IMR-90 (cell line): ENCODE data around the gene RNF144A. TPM values are rescaled to one million over a fixed set of nuclear protein-coding genes. Genes with fewer than 3 reads are reported as not detected.

Experiments used
- ATAC-seq: fragments of 200-7000 bp; cut with Tn5 transposase; 2 replicates; pipeline ENCODE4 v1.9.1; 2020; ENCODE audit warnings: low read depth, mild to moderate bottlenecking, moderate library complexity
- BruUV-seq: library from RNA; stranded (reverse); fragments of 400-500 nt; replicated peaks from 2 replicates; lab custom pipeline; 2021; lab: Mats Ljungman, UMichigan
- CTCF ChIA-PET: fragments of 300-600 bp; formaldehyde crosslinking; extraction: SDS; loops from one replicate; lab custom pipeline; 2021; ENCODE audit warnings: antibody characterized with exemption; lab: Yijun Ruan, JAX
- POLR2A ChIA-PET: fragments of 300-600 bp; sonication (Branson Sonifier 250); formaldehyde crosslinking; loops from one replicate; lab custom pipeline; 2022; ENCODE audit warnings: antibody characterized with exemption; ENCODE audit not compliant: unreplicated experiment; lab: Charles Lee
- DNase-seq: peaks from one replicate; pipeline ENCODE4 v3.0.0; 2013
- H2AFZ ChIP-seq: replicated peaks from 2 replicates; pipeline ENCODE3; 2013; ENCODE audit warnings: low read length, mild to moderate bottlenecking; ENCODE audit not compliant: poor library complexity
- H2AK5ac ChIP-seq: 2 replicates; pipeline ENCODE4 v1.6.1; 2013; ENCODE audit warnings: low read depth, low read length, inconsistent platforms
- H2AK9ac ChIP-seq: replicated peaks from 2 replicates; pipeline ENCODE3; 2013; ENCODE audit warnings: mild to moderate bottlenecking, low read depth, low read length, moderate library complexity; ENCODE audit not compliant: poor library complexity
- H2BK120ac ChIP-seq: 2 replicates; pipeline ENCODE4 v1.6.1; 2013; ENCODE audit warnings: low read depth, low read length, inconsistent platforms
- H2BK15ac ChIP-seq: 3 replicates; pipeline ENCODE4 v1.6.1; 2013; ENCODE audit warnings: low read depth, low read length, inconsistent platforms
- H2BK20ac ChIP-seq: 2 replicates; pipeline ENCODE4 v1.6.1; 2013; ENCODE audit warnings: low read depth, mild to moderate bottlenecking, inconsistent platforms, low read length, moderate library complexity
- H2BK5ac ChIP-seq: 2 replicates; pipeline ENCODE4 v1.6.1; 2013; ENCODE audit warnings: mild to moderate bottlenecking, low read depth, low read length, inconsistent platforms; ENCODE audit not compliant: poor library complexity, severe bottlenecking
- H3K14ac ChIP-seq: replicated peaks from 2 replicates; pipeline ENCODE4 v1.6.1; 2013; ENCODE audit warnings: low read depth, low read length, inconsistent platforms
- H3K18ac ChIP-seq: 2 replicates; pipeline ENCODE4 v1.6.1; 2013; ENCODE audit warnings: low read depth, low read length, control low read depth
- H3K23ac ChIP-seq: 2 replicates; pipeline ENCODE4 v1.6.1; 2013; ENCODE audit warnings: low read depth, low read length, inconsistent platforms
- H3K27ac ChIP-seq: 2 replicates; pipeline ENCODE4 v1.5.1; 2013; ENCODE audit warnings: mild to moderate bottlenecking, control low read depth, low read length; ENCODE audit not compliant: insufficient read depth
- H3K27me3 ChIP-seq: 2 replicates; pipeline ENCODE4 v1.6.1; 2013; ENCODE audit warnings: low read length; ENCODE audit not compliant: control insufficient read depth, insufficient read depth
- H3K36me3 ChIP-seq: 2 replicates; pipeline ENCODE4 v1.6.1; 2013; ENCODE audit warnings: low read length, mixed read lengths; ENCODE audit not compliant: control insufficient read depth, insufficient read depth
- H3K4ac ChIP-seq: 2 replicates; pipeline ENCODE4 v1.6.1; 2013; ENCODE audit warnings: low read depth, low read length, inconsistent platforms
- H3K4me1 ChIP-seq: 2 replicates; pipeline ENCODE4 v1.6.1; 2013; ENCODE audit warnings: low read length, mixed read lengths; ENCODE audit not compliant: control insufficient read depth, insufficient read depth
- H3K4me2 ChIP-seq: 2 replicates; pipeline ENCODE4 v1.6.1; 2013; ENCODE audit warnings: low read depth, mild to moderate bottlenecking, control low read depth, low read length, moderate library complexity
- H3K4me3 ChIP-seq: 2 replicates; pipeline ENCODE4 v1.5.1; 2013; ENCODE audit warnings: low read depth, mild to moderate bottlenecking, control low read depth, low read length, moderate library complexity; ENCODE audit not compliant: insufficient read depth
- H3K56ac ChIP-seq: 2 replicates; pipeline ENCODE4 v1.6.1; 2013; ENCODE audit warnings: low read length, inconsistent platforms; ENCODE audit not compliant: insufficient read depth; ENCODE audit errors: extremely low read depth
- H3K79me1 ChIP-seq, 2 experiments: 2 replicates each; pipeline ENCODE4 v1.6.1; 2013; ENCODE audit warnings: low read length in 2 of 2, inconsistent platforms in 1 of 2, low read depth in 1 of 2
- H3K9ac ChIP-seq: 2 replicates; pipeline ENCODE4 v1.6.1; 2013; ENCODE audit warnings: low read depth, low read length, control low read depth
- H3K9me1 ChIP-seq: 2 replicates; pipeline ENCODE4 v1.6.1; 2013; ENCODE audit warnings: low read length, inconsistent platforms; ENCODE audit not compliant: insufficient read depth
- H3K9me3 ChIP-seq: 2 replicates; pipeline ENCODE4 v1.6.1; 2013; ENCODE audit warnings: low read length; ENCODE audit not compliant: control insufficient read depth, insufficient read depth
- H4K20me1 ChIP-seq: 2 replicates; pipeline ENCODE4 v1.6.1; 2013; ENCODE audit warnings: low read length, inconsistent platforms; ENCODE audit not compliant: insufficient read depth
- H4K5ac ChIP-seq: 2 replicates; pipeline ENCODE4 v1.6.1; 2013; ENCODE audit warnings: mild to moderate bottlenecking, low read depth, low read length, control low read depth
- H4K8ac ChIP-seq, 2 experiments: 2 replicates each; pipeline ENCODE4 v1.6.1; 2013; ENCODE audit warnings: low read depth in 2 of 2, low read length in 2 of 2, control low read depth in 1 of 2, inconsistent platforms in 1 of 2
- H4K91ac ChIP-seq: 2 replicates; pipeline ENCODE4 v1.6.1; 2013; ENCODE audit warnings: low read depth, low read length, inconsistent platforms; ENCODE audit not compliant: insufficient read depth
- BHLHE40 ChIP-seq: fragments of 150-350 bp; IDR thresholded peaks from 2 replicates; pipeline ENCODE4 v1.6.1; 2016; ENCODE audit warnings: mild to moderate bottlenecking, low read depth, low read length
- CEBPB ChIP-seq: IDR thresholded peaks from 2 replicates; pipeline ENCODE4 v1.6.1; 2012; ENCODE audit warnings: low read depth, low read length, improper control_type of control experiment
- CHD1 ChIP-seq: IDR thresholded peaks from 2 replicates; pipeline ENCODE4 v1.6.1; 2012; ENCODE audit warnings: low read depth, low read length, improper control_type of control experiment
- CTCF ChIP-seq: conservative IDR thresholded peaks from 2 replicates; pipeline ENCODE4 v1.5.1; 2012; ENCODE audit warnings: mild to moderate bottlenecking, low read depth, low read length, improper control_type of control experiment
- FOS ChIP-seq: fragments of 150-350 bp; IDR thresholded peaks from 2 replicates; pipeline ENCODE4 v1.6.1; 2016; ENCODE audit warnings: low read depth, low read length
- MAFK ChIP-seq: IDR thresholded peaks from 2 replicates; pipeline ENCODE4 v1.6.1; 2012; ENCODE audit warnings: low read depth, low read length, improper control_type of control experiment
- MAZ ChIP-seq: IDR thresholded peaks from 2 replicates; pipeline ENCODE4 v1.6.1; 2012; ENCODE audit warnings: low read depth, mild to moderate bottlenecking, low read length, improper control_type of control experiment, moderate library complexity, borderline replicate concordance
- MXI1 ChIP-seq: IDR thresholded peaks from 2 replicates; pipeline ENCODE4 v1.6.1; 2012; ENCODE audit warnings: low read depth, mild to moderate bottlenecking, low read length, moderate library complexity, borderline replicate concordance
- NFE2L2 ChIP-seq: fragments of 150-350 bp; IDR thresholded peaks from 2 replicates; pipeline ENCODE4 v1.6.1; 2016; ENCODE audit warnings: low read depth, mild to moderate bottlenecking, low read length
- POLR2A ChIP-seq: IDR thresholded peaks from 2 replicates; pipeline ENCODE4 v1.6.1; 2012; ENCODE audit warnings: mild to moderate bottlenecking, low read depth, low read length
- RAD21 ChIP-seq: IDR thresholded peaks from 2 replicates; pipeline ENCODE4 v1.6.1; 2012; ENCODE audit warnings: low read length, improper control_type of control experiment
- RCOR1 ChIP-seq: IDR thresholded peaks from 2 replicates; pipeline ENCODE4 v1.6.1; 2012; ENCODE audit warnings: mild to moderate bottlenecking, low read length, improper control_type of control experiment; ENCODE audit not compliant: insufficient replicate concordance
- RFX5 ChIP-seq: IDR thresholded peaks from 2 replicates; pipeline ENCODE4 v1.8.0; 2012; ENCODE audit warnings: low read depth, mild to moderate bottlenecking, low read length, moderate library complexity
- SMC3 ChIP-seq: fragments of 150-350 bp; IDR thresholded peaks from 2 replicates; pipeline ENCODE4 v1.6.1; 2016; ENCODE audit warnings: low read depth, mild to moderate bottlenecking, antibody characterized with exemption, low read length, moderate library complexity
- USF2 ChIP-seq: fragments of 150-350 bp; IDR thresholded peaks from 2 replicates; pipeline ENCODE4 v1.6.1; 2017; ENCODE audit warnings: mild to moderate bottlenecking, antibody characterized with exemption, low read length, low read depth
- WGBS, 2 experiments: methylation state at CpG; one replicate each; pipeline versions ENCODE4 v1.1.5 to v1.1.7; 2013; ENCODE audit warnings: missing lambda C conversion rate in 2 of 2; ENCODE audit not compliant: insufficient read length in 1 of 2; ENCODE audit errors: extremely low coverage in 2 of 2; 5-methylcytosine and 5-hydroxymethylcytosine counted together
- dilution Hi-C: fragments of 300-500 bp; cut with HindIII; formaldehyde crosslinking; loops from one replicate; pipeline ENCODE4 v1.14.3; 2018; ENCODE audit warnings: low sequenced_read_pairs; ENCODE audit not compliant: unreplicated experiment
- in situ Hi-C: fragments of 300-500 bp; cut with MboI; formaldehyde crosslinking; loops from 3 replicates; pipeline ENCODE4 v1.14.3; 2019; ENCODE audit warnings: low sequenced_read_pairs, inconsistent platforms, mixed read lengths
- intact Hi-C: fragments of 100-400 bp; cut with micrococcal nuclease; formaldehyde crosslinking; loops from 2 replicates; pipeline ENCODE4 v1.10.0; 2022
- polyA plus RNA-seq, 3 experiments: library from polyadenylated mRNA; depleted of rRNA; stranded (reverse); fragments of >200 nt; gene quantifications; 2 replicates each; pipeline ENCODE4 v1.2.3, GENCODE V29; 2012; ENCODE audit warnings: low replicate concordance in 1 of 3
- total RNA-seq: library from RNA; depleted of rRNA; stranded (reverse); fragments of >200 nt; gene quantifications from 2 replicates; pipeline ENCODE4 v1.2.3, GENCODE V29; 2012
- TF ChIP-seq, protein P1 (sequence below): fragments of 150-350 bp; IDR thresholded peaks from 2 replicates; pipeline ENCODE4 v1.6.1; 2016; ENCODE audit warnings: low read depth, mild to moderate bottlenecking, low read length, moderate library complexity, borderline replicate concordance

The RNF144A gene
- total and polyA plus RNA-seq, 2 of the 4 experiments (the other 2 are of a cell fraction) = 0.18 to 0.26 TPM

DNA sequence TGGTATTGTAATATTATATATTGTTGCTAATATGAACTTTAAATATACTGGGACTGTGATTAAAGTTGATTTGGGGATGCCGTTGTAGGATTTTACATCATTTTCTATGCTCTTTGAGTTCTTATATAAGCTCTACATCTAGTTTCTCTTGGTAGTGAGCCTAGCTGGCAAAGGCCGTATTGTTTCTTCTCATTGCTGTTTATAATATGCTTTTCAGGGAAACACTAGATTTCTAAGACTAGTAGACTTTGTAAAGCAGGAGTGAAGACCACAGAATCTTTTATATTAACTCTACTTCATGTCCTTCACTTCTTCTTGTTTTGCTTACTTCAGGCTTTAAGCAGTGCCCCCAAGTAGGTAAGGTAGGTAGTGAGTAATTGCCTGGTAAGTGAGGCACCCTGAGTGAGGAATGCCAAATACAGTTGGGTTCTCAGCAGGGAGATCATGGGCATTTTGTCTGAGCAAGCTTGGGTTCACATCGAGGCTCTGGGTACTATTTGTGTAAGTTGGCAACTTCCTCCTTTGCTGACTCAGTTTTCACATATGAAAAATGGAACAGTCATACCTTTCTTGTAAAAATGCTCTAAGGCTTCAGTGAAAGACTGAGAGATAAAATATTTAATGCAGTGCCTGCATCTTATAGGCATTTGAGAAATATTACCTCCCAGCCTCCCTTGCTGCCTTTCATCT is 96.4 kb downstream of the RNF144A start:
- Histone ChIP-seq H3K4me3 (no peak overlapping the region), H3K4ac (no peak overlapping the region), H4K20me1 (no peaks in the 10 kb centered on the region), H3K56ac (no peak overlapping the region), H3K9me1 (no peaks in the 10 kb centered on the region), H3K27ac (no peak overlapping the region), H3K9ac (no peak overlapping the region), H4K91ac (no peak overlapping the region), H2BK120ac (no peak overlapping the region), H3K14ac (no peak overlapping the region), H4K8ac (no peak overlapping the region), H2BK20ac (no peak overlapping the region), H2AK9ac (no peak overlapping the region), H3K4me2 (no peak overlapping the region), H2AK5ac (no peak overlapping the region), H3K18ac (no peak overlapping the region), H3K9me3 (no peaks in the 10 kb centered on the region), H2BK5ac (no peak overlapping the region), H2BK15ac (no peak overlapping the region), H3K23ac (no peak overlapping the region), H3K4me1 (no peaks in the 10 kb centered on the region), H4K5ac (no peak overlapping the region), H2AFZ (no peak overlapping the region), H3K79me1 (no peaks in the 10 kb centered on the region), H3K36me3 (no peaks in the 10 kb centered on the region), H3K27me3 (no peaks in the 10 kb centered on the region)
- in situ Hi-C loops (no loop called here), dilution Hi-C loops (no loop called here), intact Hi-C loops (no loop called here)
- no peak for DNase-seq
- no TSS peak for BruUV-seq
- no peak for ATAC-seq
- no peak for TF ChIP-seq POLR2A
- TF ChIP-seq RCOR1 = no peak
- TF ChIP-seq MAFK = no peak
- no peak for TF ChIP-seq FOS
- TF ChIP-seq CEBPB = no peak
- TF ChIP-seq MXI1 = no peak
- TF ChIP-seq NFE2L2 = no peak
- TF ChIP-seq BHLHE40 = no peak
- no peak for TF ChIP-seq MAZ
- TF ChIP-seq RAD21 = no peak
- TF ChIP-seq SMC3 = no peak
- TF ChIP-seq CHD1 = no peak
- TF ChIP-seq, protein P1, sequence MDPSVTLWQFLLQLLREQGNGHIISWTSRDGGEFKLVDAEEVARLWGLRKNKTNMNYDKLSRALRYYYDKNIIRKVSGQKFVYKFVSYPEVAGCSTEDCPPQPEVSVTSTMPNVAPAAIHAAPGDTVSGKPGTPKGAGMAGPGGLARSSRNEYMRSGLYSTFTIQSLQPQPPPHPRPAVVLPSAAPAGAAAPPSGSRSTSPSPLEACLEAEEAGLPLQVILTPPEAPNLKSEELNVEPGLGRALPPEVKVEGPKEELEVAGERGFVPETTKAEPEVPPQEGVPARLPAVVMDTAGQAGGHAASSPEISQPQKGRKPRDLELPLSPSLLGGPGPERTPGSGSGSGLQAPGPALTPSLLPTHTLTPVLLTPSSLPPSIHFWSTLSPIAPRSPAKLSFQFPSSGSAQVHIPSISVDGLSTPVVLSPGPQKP = no peak
- TF ChIP-seq CTCF = no peak
- no peak for TF ChIP-seq RFX5
- TF ChIP-seq USF2 = no peak
- WGBS, 2 experiments = no CpG with 5 or more reads among the region's 3 CpGs
- ChIA-PET POLR2A (no interaction called here), CTCF (interaction anchor here (1.2 kb wide), 1 partner anchor 11 kb away, joined by 4 read pairs; no protein-coding TSS in a partner anchor)
